Neural cell (in vitro differentiated cells): ENCODE measurements around the gene AUNIP. TPM values are rescaled to one million over a fixed set of nuclear protein-coding genes. Genes with fewer than 3 reads are reported as not detected.

Source experiments
- H2AFZ ChIP-seq: fragments of 200-600, 300-800 bp; sonication (generic), shearing (Covaris generic); 2 replicates; pipeline ENCODE4 v1.6.0; 2014; ENCODE audit warnings: low read depth, mild to moderate bottlenecking, antibody characterized with exemption, low read length, moderate library complexity
- H3F3A ChIP-seq: fragments of 200-600 bp; shearing (Covaris generic); 2 replicates; pipeline ENCODE4 v1.6.1; 2016; ENCODE audit warnings: mild to moderate bottlenecking, moderate library complexity, mixed read lengths, antibody characterized with exemption, low read length; ENCODE audit not compliant: insufficient read depth, poor library complexity, severe bottlenecking
- H3K27ac ChIP-seq: fragments of 200-600, 300-800 bp; sonication (generic), shearing (Covaris generic); 2 replicates; pipeline ENCODE4 v1.5.1; 2014; ENCODE audit warnings: mild to moderate bottlenecking, low read length, moderate library complexity
- H3K27me3 ChIP-seq: fragments of 300-800, 200-600 bp; sonication (generic), shearing (Covaris generic); 2 replicates; pipeline ENCODE4 v1.6.0; 2014; ENCODE audit warnings: mild to moderate bottlenecking, low read depth, low read length, moderate library complexity; ENCODE audit not compliant: insufficient read depth
- H3K36me3 ChIP-seq: fragments of 300-800, 200-600 bp; sonication (generic), shearing (Covaris generic); 2 replicates; pipeline ENCODE4 v1.5.1; 2014; ENCODE audit warnings: mild to moderate bottlenecking, antibody characterized with exemption, low read length, moderate library complexity; ENCODE audit not compliant: insufficient read depth
- H3K4me2 ChIP-seq: fragments of 300-800, 200-600 bp; sonication (generic), shearing (Covaris generic); 2 replicates; pipeline ENCODE4 v1.6.0; 2014; ENCODE audit warnings: mild to moderate bottlenecking, low read length
- H3K4me3 ChIP-seq: fragments of 300-800, 200-600 bp; sonication (generic), shearing (Covaris generic); 2 replicates; pipeline ENCODE4 v1.5.1; 2014; ENCODE audit warnings: mild to moderate bottlenecking, low read length, moderate library complexity
- H3K79me2 ChIP-seq: fragments of 200-600 bp; shearing (Covaris generic); replicated peaks from 2 replicates; pipeline ENCODE4 v1.6.0; 2014; ENCODE audit warnings: mild to moderate bottlenecking, low read length, moderate library complexity; ENCODE audit not compliant: insufficient read depth
- H3K9ac ChIP-seq: fragments of 300-800, 200-600 bp; sonication (generic), shearing (Covaris generic); 2 replicates; pipeline ENCODE4 v1.6.1; 2016; ENCODE audit warnings: mild to moderate bottlenecking, low read length, mixed read lengths
- H3K9me2 ChIP-seq: fragments of 200-600 bp; shearing (Covaris generic); 2 replicates; pipeline ENCODE4 v1.6.1; 2016; ENCODE audit warnings: mild to moderate bottlenecking, low read length, mixed read lengths; ENCODE audit not compliant: insufficient read depth
- H3K9me3 ChIP-seq: fragments of 200-600, 300-800 bp; sonication (generic), shearing (Covaris generic); 2 replicates; pipeline ENCODE4 v1.6.1; 2016; ENCODE audit warnings: mild to moderate bottlenecking, mixed run types, low read length, moderate library complexity, mixed read lengths
- H4K20me1 ChIP-seq: fragments of 200-600 bp; shearing (Covaris generic); 2 replicates; pipeline ENCODE4 v1.6.1; 2016; ENCODE audit warnings: mild to moderate bottlenecking, mixed run types; ENCODE audit not compliant: insufficient read depth
- CTCF ChIP-seq: fragments of 450-650 bp; IDR thresholded peaks from 2 replicates; pipeline ENCODE4 v1.5.1; 2014; ENCODE audit warnings: antibody characterized with exemption, mild to moderate bottlenecking, moderate library complexity; ENCODE audit not compliant: poor library complexity, severe bottlenecking
- EP300 ChIP-seq: fragments of 450-650 bp; conservative IDR thresholded peaks from 2 replicates; pipeline ENCODE4 v1.6.1; 2014; ENCODE audit warnings: antibody characterized with exemption, mild to moderate bottlenecking, moderate library complexity; ENCODE audit not compliant: poor library complexity, severe bottlenecking
- EZH2 ChIP-seq: fragments of 200-600, 300-800 bp; shearing (Covaris generic), sonication (generic); IDR thresholded peaks from 2 replicates; pipeline ENCODE4 v1.6.1; 2014; ENCODE audit warnings: antibody characterized with exemption, low read length, borderline replicate concordance, mild to moderate bottlenecking; ENCODE audit not compliant: insufficient read depth, poor library complexity, severe bottlenecking
- MXI1 ChIP-seq: fragments of 450-650 bp; conservative IDR thresholded peaks from 2 replicates; pipeline ENCODE4 v1.6.1; 2014; ENCODE audit warnings: antibody characterized with exemption, mild to moderate bottlenecking; ENCODE audit not compliant: poor library complexity, severe bottlenecking
- POLR2AphosphoS5 ChIP-seq: IDR thresholded peaks from 2 replicates; pipeline ENCODE4 v1.6.1; 2012
- RAD21 ChIP-seq: fragments of 450-650 bp; conservative IDR thresholded peaks from 2 replicates; pipeline ENCODE4 v1.6.1; 2014; ENCODE audit warnings: antibody characterized with exemption, mild to moderate bottlenecking, moderate library complexity
- REST ChIP-seq: IDR thresholded peaks from 2 replicates; pipeline ENCODE4 v1.6.1; 2012; ENCODE audit warnings: borderline replicate concordance
- SMC3 ChIP-seq: fragments of 450-650 bp; conservative IDR thresholded peaks from 2 replicates; pipeline ENCODE4 v1.6.1; 2014; ENCODE audit warnings: antibody characterized with exemption, mild to moderate bottlenecking, moderate library complexity; ENCODE audit not compliant: poor library complexity
- TAF1 ChIP-seq: IDR thresholded peaks from 2 replicates; pipeline ENCODE4 v1.6.1; 2012; ENCODE audit warnings: low read depth
- polyA plus RNA-seq: library from polyadenylated mRNA; depleted of rRNA; stranded (reverse); fragments of >200 nt; gene quantifications from 2 replicates; pipeline ENCODE4 v1.2.3, GENCODE V29; 2014

AUNIP gene
- polyA plus RNA-seq, 1 donor from 2014 or later: 0.48 TPM

GRCh38 chr1:25798666-25799351 is 60.4 kb downstream of the AUNIP start:
- Histone ChIP-seq H3K27ac (no peak overlapping the region), H2AFZ (no peak overlapping the region), H3K36me3 (no peaks in the 10 kb centered on the region), H3K27me3 (no peaks in the 10 kb centered on the region), H3K4me3 (no peak overlapping the region), H3F3A (no peaks in the 10 kb centered on the region), H3K79me2 (no peaks in the 10 kb centered on the region), H4K20me1 (no peaks in the 10 kb centered on the region), H3K9ac (no peak overlapping the region), H3K9me2 (no peaks in the 10 kb centered on the region), H3K4me2 (no peak overlapping the region), H3K9me3 (no peaks in the 10 kb centered on the region)
- TF ChIP-seq TAF1: no peak
- TF ChIP-seq SMC3: no peak
- no peak for TF ChIP-seq RAD21
- no peak for TF ChIP-seq EP300
- no peak for TF ChIP-seq REST
- no peak for TF ChIP-seq EZH2
- no peak for TF ChIP-seq CTCF
- no peak for TF ChIP-seq POLR2AphosphoS5
- TF ChIP-seq MXI1: no peak

GRCh38 chr1:25797939-25798338 is 61.3 kb downstream of the AUNIP start:
- Histone ChIP-seq H2AFZ (no peak overlapping the region), H3K4me2 (no peak overlapping the region), H3K27ac (no peak overlapping the region), H3K36me3 (no peaks in the 10 kb centered on the region), H3K9ac (no peak overlapping the region), H3K79me2 (no peaks in the 10 kb centered on the region), H4K20me1 (no peaks in the 10 kb centered on the region), H3F3A (no peaks in the 10 kb centered on the region), H3K9me2 (no peaks in the 10 kb centered on the region), H3K27me3 (no peaks in the 10 kb centered on the region), H3K4me3 (no peak overlapping the region), H3K9me3 (no peaks in the 10 kb centered on the region)
- TF ChIP-seq SMC3 (no peak), POLR2AphosphoS5 (no peak), CTCF (no peak), REST (no peak), EP300 (no peak), EZH2 (no peak), RAD21 (no peak), TAF1 (no peak), MXI1 (no peak)
